NCI-H2196 treated with DMSO at 0.1 percent for 48 hours (cell line): ENCODE results near the gene SKIDA1.

Experiments used
- DNase-seq: peaks from one replicate; lab custom pipeline; 2025; ENCODE audit not compliant: unreplicated experiment; lab: John Stamatoyannopoulos, UW

Gene SKIDA1

DNA sequence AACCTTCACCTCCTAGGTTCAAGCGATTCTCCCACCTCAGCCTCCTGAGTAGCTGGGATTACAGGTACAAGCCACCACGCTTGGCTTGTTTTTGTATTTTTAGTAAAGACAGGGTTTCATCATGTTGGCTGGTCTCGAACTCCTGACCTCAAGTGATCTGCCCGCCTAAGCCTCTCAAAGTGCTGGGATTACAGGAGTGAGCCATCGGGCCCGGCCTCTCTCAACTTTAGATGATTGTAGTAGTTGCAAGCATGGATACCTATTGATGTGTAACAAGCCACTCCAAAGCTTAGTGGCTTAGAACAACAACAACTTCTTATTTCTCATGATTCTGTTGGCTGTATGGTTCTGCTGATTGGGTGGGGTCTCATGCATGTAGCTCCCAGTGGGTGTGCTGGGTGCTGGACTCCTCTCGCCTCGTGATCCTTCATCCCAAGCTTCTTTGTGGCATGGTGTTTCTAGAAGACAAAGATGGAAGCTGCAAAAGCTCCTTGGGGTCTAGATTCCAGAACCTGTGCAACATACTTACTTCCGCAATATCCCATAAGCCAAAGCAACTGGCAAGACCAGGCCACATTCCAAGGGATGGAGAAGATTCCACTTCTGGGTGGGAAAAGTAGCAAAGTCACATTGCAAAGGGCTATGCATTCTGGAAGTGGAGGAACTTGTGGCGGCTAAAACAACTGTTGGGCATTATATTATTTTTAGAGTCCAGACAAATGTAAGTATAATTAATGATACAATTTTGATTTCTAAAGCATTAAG, 37.9 kb downstream of the SKIDA1 start:
- no peak for DNase-seq

DNA sequence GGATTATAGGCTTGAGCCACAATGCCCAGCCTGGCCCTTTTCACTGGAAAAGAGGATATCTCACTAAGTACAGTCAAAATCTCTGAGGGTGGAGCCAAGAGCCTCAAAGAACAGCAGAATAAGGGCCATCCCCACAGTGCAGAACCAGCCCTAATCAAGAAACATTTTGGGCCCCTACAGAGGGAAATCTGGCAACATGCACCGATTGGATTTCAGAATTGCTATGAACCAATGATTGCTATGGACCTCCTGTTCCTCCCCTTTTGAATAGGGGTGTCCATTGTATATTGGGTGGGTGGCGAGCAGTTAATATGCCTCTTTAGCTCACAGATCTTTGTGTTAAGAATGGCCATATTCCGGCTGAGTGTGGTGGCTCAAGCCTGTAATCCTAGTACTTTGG, 42.7 kb downstream of the SKIDA1 start:
- no peak for DNase-seq

DNA sequence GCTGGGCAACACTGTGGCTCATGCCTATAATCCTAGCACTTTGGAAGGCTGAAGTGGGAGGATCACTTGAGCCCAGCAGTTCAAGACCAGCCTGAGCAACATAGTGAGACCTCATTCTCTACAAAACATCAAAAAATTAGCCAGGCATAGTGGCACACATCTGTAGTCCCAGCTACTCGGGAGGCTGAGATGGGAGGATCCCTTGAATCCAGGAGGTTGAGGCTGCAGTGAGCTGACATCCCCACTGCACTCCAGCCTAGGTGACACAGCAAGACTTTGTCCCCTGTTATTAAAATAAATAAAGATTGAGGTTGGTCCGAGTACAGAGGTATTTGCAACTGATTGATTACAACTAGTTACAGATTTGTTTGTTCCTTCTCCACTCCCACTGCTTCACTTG, 44.1 kb downstream of the SKIDA1 start:
- DNase-seq, result no peak

DNA sequence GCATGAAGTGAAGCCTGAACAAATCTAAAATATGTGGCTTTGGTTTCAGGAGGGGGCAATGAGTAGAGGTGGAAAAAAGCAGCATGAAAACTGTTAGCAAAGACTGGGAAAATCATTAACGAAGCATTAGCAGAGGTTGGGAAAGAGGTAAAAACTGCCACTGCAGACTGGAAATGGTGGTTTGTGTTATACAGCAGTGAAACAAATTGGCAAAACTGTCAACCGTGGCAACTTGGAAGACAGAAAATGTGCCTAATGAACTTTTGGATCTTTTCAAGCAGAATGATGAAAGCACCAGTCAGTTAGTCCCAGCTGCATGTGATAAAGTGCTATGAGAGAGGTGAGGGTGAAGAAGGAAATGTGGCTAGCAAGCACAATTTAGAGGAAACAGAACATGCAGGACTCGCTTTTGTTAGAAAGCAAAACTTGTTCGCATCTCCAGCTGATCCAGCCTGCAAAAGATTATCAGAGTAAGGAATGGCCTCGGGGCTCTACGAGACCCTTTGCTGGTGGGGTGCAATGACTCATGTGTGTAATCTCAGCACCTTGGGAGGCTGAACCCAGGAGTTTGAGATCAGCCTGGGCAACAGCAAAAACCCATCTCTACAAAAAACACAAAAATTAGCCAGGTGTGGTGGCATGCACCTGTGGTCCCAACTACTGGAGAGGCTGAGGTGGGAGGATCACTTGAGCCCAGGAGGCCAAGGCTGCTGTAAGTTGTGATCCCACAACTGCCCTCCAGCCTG, 45.7 kb downstream of the SKIDA1 start:
- no peak for DNase-seq

DNA sequence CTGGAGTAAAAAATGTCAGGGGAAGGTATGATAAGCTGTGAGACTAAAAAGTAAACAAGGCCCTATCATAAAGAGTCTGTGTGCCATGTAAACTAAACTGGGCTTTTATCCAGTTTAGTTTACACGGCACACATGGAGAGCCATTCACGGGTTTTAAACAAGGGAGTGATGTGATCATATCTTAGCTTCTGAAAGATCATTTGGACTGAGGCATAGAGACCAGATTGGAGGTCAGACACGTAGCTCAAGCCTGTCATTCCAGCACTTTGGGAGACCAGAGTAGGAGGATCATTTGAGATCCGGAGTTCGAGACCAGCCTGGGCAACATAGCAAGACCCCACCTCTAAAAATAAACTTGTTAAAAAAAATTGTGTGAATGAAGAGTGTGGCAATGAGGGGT, 50.1 kb downstream of the SKIDA1 start:
- no peak for DNase-seq

DNA sequence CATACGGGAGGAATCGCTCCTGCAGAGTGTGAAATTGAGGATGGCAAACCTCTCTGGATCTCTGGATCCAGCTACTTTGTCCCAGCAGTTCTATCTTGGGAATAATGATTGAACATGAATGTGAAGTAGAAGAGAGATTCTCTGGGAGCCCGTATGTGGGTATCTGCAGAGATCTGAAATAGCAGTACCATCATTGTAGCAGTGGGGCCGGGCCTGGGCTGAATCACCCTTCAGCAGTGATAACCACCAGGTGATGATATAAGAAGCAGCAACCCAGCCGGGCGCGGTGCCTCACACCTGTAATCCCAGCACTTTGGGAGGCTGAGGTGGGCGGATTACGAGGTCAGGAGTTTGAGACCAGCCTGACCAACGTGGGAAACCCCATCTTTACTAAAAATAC, 51.9 kb downstream of the SKIDA1 start:
- no peak for DNase-seq

DNA sequence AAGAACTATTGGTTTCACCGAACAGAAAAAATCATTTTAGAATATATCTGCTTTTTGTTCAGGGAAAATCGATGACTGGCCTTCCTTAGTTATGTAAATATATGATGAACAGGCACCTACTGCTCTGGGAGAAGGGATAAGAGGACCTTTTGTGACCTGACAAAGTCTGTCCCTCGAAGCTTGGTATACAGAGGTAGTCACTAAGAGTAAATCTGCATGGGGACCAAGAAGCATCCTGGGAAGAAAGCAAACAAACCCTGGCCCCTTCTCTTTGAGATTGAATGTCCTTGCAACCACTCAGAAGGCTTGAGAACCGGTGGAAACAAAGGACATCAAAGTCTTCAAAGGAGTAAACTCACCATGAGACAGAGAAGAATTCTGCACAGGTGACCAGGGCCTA, 52.3 kb downstream of the SKIDA1 start:
- no peak for DNase-seq

DNA sequence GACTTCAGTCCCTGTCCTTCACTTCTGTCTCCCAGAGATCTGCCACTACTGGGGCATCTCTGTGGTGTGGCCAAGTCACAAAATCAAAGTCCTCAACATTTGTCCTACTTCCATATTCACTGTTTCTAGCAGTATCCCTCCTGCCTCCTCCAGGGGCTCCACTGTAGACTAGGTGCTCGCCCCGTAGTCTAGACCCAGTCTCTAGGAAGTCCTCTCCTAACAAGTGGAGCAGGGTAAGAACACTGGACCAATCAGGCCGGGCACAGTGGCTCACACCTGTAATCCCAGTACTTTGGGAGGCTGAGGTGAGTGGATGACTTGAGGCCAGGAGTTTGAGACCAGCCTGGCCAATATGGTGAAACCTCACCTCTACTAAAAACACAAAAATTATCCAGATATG, 57.4 kb downstream of the SKIDA1 start:
- DNase-seq, result no peak

DNA sequence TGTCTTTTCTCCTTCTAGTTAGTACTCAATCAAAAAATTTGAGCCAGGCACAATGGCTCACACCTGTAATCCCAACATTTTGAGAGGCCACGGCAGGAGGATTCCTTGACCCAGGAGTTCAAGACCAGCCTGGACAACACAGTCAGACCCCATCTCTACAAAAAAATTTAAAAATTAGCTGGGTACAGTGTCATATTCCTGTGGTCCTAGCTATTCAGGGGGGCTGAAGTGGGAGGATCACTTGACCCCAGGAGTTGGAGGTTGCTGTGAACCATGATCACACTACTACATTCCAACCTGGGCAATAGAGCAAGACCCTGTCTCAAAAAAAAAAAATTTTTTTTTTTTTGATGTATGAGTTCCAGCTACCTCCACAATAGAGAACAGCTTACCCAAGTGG, 57.8 kb downstream of the SKIDA1 start:
- no peak for DNase-seq

DNA sequence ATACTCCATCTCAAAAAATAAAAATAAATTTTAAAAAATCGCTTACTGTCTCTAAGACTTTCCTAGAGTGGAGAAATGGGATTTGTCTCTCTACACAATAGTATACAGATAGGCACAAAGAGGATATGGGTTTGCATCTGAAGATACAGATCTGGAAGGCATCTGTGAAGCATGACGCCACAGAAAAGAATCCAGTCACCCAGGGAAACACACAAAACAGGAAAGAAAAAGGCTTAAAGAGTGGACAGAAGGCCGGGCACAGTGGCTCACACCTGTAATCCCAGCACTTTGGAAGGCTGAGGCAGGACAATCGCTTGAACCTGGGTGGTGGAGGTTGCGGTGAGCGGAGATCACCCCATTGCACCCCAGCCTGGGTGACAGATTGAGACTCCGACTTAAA, 61.3 kb downstream of the SKIDA1 start:
- DNase-seq, result no peak
